BE2C (cell line): ENCODE data around the gene ICA1.

Experiments used
- DNase-seq: peaks from one replicate; pipeline ENCODE4 v3.0.0-alpha.2; 2020
- H3K27me3 ChIP-seq: fragments of 250-450 bp; sonication (Bioruptor Pico); 2 replicates; pipeline ENCODE4 v1.5.1; 2020; ENCODE audit warnings: mild to moderate bottlenecking
- H3K36me3 ChIP-seq: fragments of 250-450 bp; sonication (Bioruptor Pico); 2 replicates; pipeline ENCODE4 v1.5.1; 2020; ENCODE audit warnings: mild to moderate bottlenecking
- H3K4me1 ChIP-seq: fragments of 250-450 bp; sonication (Bioruptor Pico); 2 replicates; pipeline ENCODE4 v1.5.1; 2020
- H3K4me3 ChIP-seq: 2 replicates; pipeline ENCODE4 v1.5.1; 2011; ENCODE audit warnings: low read depth, low read length
- H3K9me3 ChIP-seq: fragments of 250-450 bp; sonication (Bioruptor Pico); 2 replicates; pipeline ENCODE4 v1.5.1; 2020
- TF ChIP-seq, protein P1 (sequence below): IDR thresholded peaks from 2 replicates; pipeline ENCODE4 v1.5.1; 2012; ENCODE audit warnings: mild to moderate bottlenecking, low read depth, low read length

ICA1 gene

DNA sequence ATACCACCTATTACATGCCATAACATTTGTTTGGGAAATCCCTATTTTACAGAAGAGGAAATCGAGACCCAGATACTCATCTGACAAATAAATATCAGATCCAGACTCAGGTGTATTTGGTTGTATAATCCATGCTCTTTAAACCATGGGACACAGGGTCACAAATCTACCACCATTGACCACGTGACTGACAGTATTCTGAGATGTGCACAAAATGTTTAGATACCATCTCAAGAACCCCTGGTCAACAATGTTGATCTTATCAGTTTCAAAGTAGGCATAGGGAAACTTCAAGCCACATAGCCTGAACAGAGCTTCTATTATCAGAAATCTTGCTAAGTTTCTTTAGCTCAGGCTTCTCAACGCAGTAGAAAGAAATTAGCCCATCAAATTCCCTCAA lies 93.6 kb downstream of the ICA1 start:
- TF ChIP-seq, protein P1, sequence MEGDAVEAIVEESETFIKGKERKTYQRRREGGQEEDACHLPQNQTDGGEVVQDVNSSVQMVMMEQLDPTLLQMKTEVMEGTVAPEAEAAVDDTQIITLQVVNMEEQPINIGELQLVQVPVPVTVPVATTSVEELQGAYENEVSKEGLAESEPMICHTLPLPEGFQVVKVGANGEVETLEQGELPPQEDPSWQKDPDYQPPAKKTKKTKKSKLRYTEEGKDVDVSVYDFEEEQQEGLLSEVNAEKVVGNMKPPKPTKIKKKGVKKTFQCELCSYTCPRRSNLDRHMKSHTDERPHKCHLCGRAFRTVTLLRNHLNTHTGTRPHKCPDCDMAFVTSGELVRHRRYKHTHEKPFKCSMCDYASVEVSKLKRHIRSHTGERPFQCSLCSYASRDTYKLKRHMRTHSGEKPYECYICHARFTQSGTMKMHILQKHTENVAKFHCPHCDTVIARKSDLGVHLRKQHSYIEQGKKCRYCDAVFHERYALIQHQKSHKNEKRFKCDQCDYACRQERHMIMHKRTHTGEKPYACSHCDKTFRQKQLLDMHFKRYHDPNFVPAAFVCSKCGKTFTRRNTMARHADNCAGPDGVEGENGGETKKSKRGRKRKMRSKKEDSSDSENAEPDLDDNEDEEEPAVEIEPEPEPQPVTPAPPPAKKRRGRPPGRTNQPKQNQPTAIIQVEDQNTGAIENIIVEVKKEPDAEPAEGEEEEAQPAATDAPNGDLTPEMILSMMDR = no peak
- DNase-seq = no peak
- Histone ChIP-seq H3K27me3 (no peaks in the 10 kb centered on the region), H3K9me3 (no peaks in the 10 kb centered on the region), H3K4me1 (peaks cover 5% of the 10 kb centered on the region), H3K4me3 (no peak overlapping the region), H3K36me3 (peaks cover 3% of the 10 kb centered on the region)

DNA sequence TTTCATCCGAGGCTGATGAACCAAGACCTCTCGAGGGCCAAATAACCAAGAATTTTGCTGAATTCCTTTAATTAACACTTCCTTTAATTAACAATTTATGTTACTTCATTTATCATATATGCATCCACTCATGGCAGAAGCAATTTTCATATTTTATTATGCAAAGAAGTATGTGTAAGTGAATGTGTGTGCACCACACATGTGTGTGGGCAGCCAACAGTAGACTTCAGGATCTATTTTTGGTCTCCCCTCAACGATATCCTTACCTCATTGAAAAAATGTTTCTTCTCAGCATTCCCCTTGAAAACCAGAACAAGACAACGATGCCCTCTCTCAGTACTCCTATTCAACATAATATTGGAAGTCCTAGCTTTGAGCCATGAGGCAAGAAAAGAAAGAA lies 96.8 kb downstream of the ICA1 start:
- no peaks in the 10 kb centered on the region for H3K27me3 ChIP-seq
- H3K9me3 ChIP-seq = no peaks in the 10 kb centered on the region
- DNase-seq = no peak
- TF ChIP-seq, protein P1 = no peak
- H3K4me1 ChIP-seq = no peaks in the 10 kb centered on the region
- H3K36me3 ChIP-seq = peaks cover 3% of the 10 kb centered on the region
- H3K4me3 ChIP-seq = no peak overlapping the region

DNA sequence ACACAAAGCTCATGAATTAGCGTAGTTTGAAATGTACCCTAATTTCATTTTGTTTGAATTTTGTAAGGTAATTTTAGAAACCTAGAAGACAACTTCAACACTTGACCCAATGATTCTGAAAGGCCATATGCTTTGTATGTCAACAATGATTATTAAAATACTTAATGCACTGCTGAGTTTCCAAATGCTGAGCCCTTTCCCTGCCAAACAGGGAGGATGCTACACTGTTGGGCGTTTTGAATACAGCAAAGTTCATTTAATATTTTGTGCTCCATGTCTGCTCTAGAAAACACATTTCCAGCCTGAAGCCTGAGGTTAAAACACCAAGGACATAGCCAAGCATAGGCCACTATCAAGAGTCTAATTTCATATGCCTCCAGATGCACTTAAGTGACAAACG lies 99.8 kb downstream of the ICA1 start:
- H3K9me3 ChIP-seq = no peaks in the 10 kb centered on the region
- H3K27me3 ChIP-seq = no peaks in the 10 kb centered on the region
- TF ChIP-seq, protein P1 = no peak
- H3K36me3 ChIP-seq = peaks cover 7% of the 10 kb centered on the region
- H3K4me3 ChIP-seq = no peak overlapping the region
- no peak for DNase-seq
- no peaks in the 10 kb centered on the region for H3K4me1 ChIP-seq

DNA sequence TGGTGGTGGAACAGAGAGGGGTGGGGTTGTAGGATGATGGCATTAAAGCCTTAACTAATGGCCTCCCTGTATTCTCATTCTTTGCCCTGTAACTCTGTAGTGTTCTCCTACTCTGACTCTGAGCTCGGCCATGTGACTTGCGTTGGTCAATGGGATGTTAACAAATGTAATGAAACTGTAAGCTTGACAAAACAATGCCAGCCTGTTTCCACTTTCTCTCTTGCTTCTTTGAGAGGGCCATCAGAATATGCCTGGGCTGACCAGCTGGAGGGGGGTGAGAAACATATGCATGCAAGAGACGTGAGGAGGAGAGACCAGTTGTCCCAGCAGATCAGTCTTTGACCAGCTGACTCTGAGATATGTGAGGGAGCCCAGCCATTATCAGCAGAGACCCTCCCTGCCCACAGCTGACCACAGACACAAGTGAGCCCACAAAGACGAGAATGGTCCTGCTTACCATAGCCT lies 100.6 kb downstream of the ICA1 start:
- no peak overlapping the region for H3K4me3 ChIP-seq
- no peaks in the 10 kb centered on the region for H3K9me3 ChIP-seq

DNA sequence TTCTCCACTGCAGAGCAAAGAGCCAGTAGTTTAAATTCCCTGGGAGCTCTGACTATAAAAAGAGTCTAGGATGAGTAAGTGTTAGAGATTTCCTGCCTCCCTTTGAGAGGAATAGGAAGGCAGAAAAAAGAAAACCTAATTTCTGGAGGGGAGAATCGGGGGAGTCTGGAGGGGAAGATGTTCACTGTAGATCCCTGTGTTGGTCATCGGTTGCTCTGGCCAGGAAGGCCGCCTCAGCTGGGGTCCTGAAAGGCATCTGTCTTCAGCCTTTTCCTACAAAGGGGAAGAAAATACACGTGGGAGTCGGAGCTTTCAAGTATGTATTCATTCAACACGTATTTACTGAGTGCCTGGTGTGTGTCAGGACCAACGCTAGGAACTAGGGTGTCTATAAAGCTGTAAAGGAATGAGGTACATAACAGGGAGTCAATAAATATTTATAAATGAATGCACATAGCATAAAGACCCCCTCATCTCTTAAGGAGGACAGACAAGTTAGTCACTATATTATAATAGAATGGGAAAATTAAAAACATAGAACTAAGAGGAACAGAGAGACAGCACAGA lies 101.1 kb downstream of the ICA1 start:
- H3K9me3 ChIP-seq = no peaks in the 10 kb centered on the region
- H3K27me3 ChIP-seq = no peaks in the 10 kb centered on the region
- no peak overlapping the region for H3K4me3 ChIP-seq
- H3K36me3 ChIP-seq = peaks cover 11% of the 10 kb centered on the region
- TF ChIP-seq, protein P1 = no peak
- DNase-seq = no peak
- no peaks in the 10 kb centered on the region for H3K4me1 ChIP-seq

More for the DNA sequence above, 100.6 kb downstream of the ICA1 start:
- Histone ChIP-seq H3K36me3 (peaks cover 7% of the 10 kb centered on the region), H3K4me1 (no peaks in the 10 kb centered on the region), H3K27me3 (no peaks in the 10 kb centered on the region)
- DNase-seq = no peak
- TF ChIP-seq, protein P1 = no peak

DNA sequence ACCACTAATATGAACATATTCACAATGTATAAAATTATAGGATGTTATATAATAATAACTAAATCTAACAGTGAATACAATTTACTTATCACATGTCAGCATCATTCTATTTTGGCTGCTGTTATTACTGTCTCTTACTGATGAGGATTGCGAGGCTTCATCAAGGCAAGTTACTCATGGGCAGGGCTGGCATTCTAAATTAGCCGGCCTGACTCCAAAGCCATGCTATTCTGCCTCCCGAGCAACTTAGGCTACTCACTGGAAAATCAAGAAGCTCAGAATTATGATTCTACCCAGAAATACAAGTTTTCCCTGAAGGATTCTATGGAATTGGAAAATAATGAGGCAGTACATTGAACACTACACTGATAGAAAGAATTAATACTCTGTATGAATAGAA lies 101.7 kb downstream of the ICA1 start:
- Histone ChIP-seq H3K4me3 (no peak overlapping the region), H3K27me3 (no peaks in the 10 kb centered on the region), H3K36me3 (peaks cover 18% of the 10 kb centered on the region), H3K9me3 (no peaks in the 10 kb centered on the region), H3K4me1 (no peaks in the 10 kb centered on the region)
- DNase-seq = no peak
- TF ChIP-seq, protein P1 = no peak
